ENCODE data around the gene OSTM1. TPM values are rescaled to one million over a fixed set of nuclear protein-coding genes. Genes with fewer than 3 reads are reported as not detected.
"Not testable (repeated sequence)": the region's sequence is repeated elsewhere in the genome, so short reads cannot be mapped to it uniquely, and the experiment has no call there.

The OSTM1 gene
- total RNA-seq, 1 experiment from 2014 or later = 20.9 TPM

DNA sequence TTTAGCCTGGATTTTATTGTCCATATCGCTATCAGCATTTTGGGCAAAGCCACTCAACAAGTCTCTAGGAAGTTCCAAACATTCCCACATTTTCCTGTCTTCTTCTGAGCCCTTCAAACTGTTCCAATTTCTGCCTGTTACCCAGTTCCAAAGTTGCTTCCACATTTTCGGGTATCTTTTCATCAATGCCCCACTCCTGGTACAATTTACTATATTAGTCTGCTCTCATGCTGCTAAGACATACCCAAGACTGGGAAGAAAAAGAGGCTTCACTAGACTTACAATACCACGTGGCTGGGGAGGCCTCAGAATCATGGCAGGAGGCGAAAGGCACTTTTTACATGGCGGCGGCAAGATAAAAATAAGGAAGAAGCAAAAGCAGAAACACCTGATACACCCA is 58.3 kb downstream of the OSTM1 start:
- not testable (repeated sequence) for H3K27me3 ChIP-seq (ENCODE audit: control insufficient read depth, insufficient read depth, low read length); H3K36me3 ChIP-seq (replicated peaks; ENCODE audit: control insufficient read depth, insufficient read depth, low read length)

DNA sequence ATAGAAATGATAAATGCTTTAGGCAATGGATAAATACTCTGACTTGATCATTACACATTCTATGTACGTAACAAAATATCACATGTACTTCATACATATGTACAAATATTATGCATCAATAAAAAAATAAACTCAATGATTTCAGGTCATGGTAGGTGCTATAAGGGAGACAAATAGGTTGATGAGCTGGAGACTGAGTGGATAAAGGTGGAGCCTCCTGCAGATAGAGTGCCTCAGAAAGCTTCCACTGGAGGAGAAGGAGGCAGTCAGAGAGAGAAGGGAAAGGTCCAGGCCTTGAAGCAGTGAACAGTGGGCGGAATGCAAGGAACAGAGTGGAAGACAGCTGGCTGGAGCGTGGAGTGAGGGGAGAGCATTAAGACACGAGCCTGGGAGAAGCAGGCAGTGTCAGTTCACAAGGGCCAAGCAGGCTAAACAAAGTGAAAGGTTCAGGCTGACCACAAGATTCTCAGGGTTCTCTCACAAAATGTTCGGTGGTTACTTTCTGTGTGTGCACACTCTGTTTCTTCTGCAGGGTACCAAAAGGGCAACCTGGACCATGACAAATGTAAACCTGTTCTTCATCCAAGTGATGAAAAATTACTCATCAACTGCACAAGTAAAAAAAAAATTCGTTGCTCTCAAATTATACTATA is 60.6 kb downstream of the OSTM1 start:
- no peak for DNase-seq
- no peaks in the 10 kb centered on the region for H3K27me3 ChIP-seq (ENCODE audit: control insufficient read depth, insufficient read depth, low read length)
- H3K36me3 ChIP-seq (replicated peaks; ENCODE audit: control insufficient read depth, insufficient read depth, low read length) = no peaks in the 10 kb centered on the region
- no peak overlapping the region for H3K4me3 ChIP-seq (ENCODE audit: insufficient read depth, low read depth, low read length)

More for the DNA sequence above, 58.3 kb downstream of the OSTM1 start:
- not testable (repeated sequence) for DNase-seq; H3K4me3 ChIP-seq (ENCODE audit: insufficient read depth, low read depth, low read length)

DNA sequence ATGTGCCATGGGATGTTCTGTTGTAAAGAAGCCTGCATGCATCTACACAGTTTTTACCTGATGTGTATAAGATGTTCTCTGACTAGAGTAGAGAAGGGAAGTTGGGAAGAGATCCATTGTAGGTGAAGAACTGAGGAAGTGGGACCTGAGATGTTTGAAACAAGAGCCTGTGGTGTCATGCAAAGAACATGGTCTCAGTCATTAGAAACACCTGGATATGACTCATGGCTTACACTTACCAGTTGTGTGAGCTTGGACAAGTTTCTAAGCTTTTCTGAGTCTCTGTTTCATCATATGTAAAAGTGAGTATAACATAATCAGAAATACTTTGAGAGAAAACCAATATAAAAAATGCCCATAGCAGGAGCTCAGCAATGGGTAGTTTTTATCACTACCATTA is 64.6 kb downstream of the OSTM1 start:
- Histone ChIP-seq H3K27me3 (ENCODE audit: control insufficient read depth, insufficient read depth, low read length) (no peaks in the 10 kb centered on the region), H3K36me3 (replicated peaks; ENCODE audit: control insufficient read depth, insufficient read depth, low read length) (no peaks in the 10 kb centered on the region), H3K4me3 (ENCODE audit: insufficient read depth, low read depth, low read length) (no peak overlapping the region)
- no peak for DNase-seq

DNA sequence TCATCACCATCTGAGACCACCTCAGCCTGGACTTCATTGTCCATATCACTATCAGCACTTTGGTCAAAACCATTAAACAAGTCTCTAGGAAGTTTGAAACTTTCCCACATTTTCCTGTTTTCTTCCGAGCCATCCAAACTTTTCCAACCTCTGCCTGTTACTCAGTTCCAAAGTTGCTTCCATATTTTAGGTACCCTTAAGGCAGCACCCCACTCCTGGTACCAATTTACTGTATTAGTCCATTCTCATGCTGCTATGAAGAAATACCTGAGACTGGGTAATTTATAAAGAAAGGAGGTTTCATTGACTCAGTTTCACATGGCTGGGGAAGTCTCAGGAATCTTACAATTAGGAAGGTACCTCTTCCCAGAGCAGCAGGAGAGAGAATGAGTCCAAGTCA is 65.3 kb downstream of the OSTM1 start:
- H3K36me3 ChIP-seq (replicated peaks; ENCODE audit: control insufficient read depth, insufficient read depth, low read length); DNase-seq; H3K27me3 ChIP-seq (ENCODE audit: control insufficient read depth, insufficient read depth, low read length); H3K4me3 ChIP-seq (ENCODE audit: insufficient read depth, low read depth, low read length): not testable (repeated sequence)

DNA sequence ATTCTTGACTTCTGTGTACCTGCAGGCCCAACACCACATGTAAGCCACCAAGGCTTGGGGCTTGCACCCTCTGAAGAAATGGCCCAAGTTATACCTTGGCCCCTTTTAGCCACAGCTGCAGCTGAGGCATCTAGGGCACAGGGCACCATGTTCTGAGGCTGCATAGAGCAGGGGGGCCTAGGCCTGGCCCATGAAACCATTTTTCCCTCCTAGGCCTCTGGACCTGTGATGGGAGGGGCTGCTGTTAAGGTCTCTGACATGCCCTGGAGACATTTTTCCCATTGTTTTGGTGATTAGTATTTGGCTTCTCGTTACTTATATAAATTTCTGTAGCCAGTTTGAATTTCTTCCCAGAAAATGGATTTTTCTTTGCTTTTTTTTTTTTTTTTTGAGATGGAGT is 66.2 kb downstream of the OSTM1 start:
- Histone ChIP-seq H3K27me3 (ENCODE audit: control insufficient read depth, insufficient read depth, low read length) (no peaks in the 10 kb centered on the region), H3K4me3 (ENCODE audit: insufficient read depth, low read depth, low read length) (no peak overlapping the region), H3K36me3 (replicated peaks; ENCODE audit: control insufficient read depth, insufficient read depth, low read length) (no peaks in the 10 kb centered on the region)
- DNase-seq = no peak

DNA sequence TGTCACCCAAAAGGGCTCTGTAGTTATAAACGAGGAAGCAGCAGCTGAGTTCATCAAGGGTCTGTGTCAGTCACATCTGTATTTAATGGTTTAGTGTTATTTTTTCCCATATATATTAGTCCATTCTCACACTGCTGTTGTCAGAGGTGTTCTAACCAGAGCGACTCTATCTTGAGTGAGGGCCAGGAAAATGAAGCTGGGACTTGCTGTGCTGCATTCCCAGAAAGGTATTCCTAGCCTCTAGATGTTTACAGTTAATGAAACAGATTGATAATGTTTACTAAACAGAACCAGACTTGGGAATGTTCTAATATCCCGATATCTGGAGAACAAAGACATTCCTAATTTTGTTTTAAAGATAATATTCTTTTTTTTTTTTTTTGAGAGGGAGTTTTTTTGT is 68.6 kb downstream of the OSTM1 start:
- H3K36me3 ChIP-seq (replicated peaks; ENCODE audit: control insufficient read depth, insufficient read depth, low read length) = no peaks in the 10 kb centered on the region
- no peak overlapping the region for H3K4me3 ChIP-seq (ENCODE audit: insufficient read depth, low read depth, low read length)
- no peak for DNase-seq
- H3K27me3 ChIP-seq (ENCODE audit: control insufficient read depth, insufficient read depth, low read length) = no peaks in the 10 kb centered on the region

DNA sequence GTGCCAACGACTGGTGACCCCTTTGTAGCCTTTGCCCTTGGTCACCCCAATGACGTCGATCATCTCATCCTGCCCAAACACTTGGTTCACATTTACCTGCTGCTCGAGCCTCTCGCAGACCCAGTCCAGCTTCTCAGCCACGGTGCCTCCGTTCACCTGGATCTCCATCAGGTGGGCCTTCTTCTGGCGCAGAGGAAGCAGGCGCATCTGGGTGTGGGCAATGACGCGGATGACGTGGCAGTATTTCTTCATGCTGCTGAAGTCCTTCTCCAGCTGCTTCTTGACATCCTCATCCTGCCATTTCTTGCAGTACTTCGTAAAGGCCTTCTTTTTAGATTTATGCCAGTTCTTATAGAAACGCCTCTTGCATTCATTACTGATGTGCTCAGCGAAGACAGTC is 69.7 kb downstream of the OSTM1 start:
- no peaks in the 10 kb centered on the region for H3K27me3 ChIP-seq (ENCODE audit: control insufficient read depth, insufficient read depth, low read length)
- H3K36me3 ChIP-seq (replicated peaks; ENCODE audit: control insufficient read depth, insufficient read depth, low read length) = no peaks in the 10 kb centered on the region
- no peak for DNase-seq
- no peak overlapping the region for H3K4me3 ChIP-seq (ENCODE audit: insufficient read depth, low read depth, low read length)

DNA sequence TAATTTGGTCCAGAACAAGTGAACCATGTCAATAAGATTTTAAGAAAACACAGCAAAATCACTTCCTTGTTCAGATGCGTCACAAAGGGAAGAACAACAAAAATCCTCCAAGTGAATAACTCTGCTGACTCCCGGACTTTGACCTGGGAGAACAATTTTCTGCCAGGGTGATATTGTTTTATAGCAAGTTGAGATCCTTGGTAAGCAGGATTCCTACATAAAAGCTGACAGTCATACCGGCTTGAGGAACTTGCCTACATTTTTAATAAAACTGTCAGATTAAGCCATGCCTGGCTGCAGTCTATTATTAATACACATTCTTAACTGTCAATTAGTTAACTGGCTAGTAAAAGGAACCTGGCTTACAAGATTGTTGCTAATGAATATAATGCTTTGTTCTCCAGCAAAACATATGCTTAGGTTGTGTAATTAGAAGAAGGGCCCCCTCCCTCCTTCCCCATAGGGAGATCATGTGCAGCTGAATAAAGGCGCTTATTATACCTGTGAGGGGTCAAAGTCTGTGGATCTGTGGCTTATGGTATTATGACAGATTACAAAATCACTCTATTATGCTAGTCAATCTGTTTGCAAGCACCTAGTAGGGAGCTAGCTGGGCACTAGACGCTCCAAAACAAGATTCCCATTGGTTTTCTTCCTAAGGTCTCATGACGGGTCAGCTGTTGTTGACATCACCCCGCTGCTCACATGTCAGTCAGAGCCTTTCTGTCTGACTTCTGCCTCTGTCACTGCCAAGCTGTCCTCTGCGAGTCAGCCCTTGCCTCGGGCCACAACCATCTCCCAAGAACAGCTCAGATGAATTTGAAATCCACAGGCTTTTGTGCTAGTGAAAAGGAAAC is 71.9 kb downstream of the OSTM1 start:
- H3K4me3 ChIP-seq (ENCODE audit: insufficient read depth, low read depth, low read length) = no peak overlapping the region
- no peak for DNase-seq

DNA sequence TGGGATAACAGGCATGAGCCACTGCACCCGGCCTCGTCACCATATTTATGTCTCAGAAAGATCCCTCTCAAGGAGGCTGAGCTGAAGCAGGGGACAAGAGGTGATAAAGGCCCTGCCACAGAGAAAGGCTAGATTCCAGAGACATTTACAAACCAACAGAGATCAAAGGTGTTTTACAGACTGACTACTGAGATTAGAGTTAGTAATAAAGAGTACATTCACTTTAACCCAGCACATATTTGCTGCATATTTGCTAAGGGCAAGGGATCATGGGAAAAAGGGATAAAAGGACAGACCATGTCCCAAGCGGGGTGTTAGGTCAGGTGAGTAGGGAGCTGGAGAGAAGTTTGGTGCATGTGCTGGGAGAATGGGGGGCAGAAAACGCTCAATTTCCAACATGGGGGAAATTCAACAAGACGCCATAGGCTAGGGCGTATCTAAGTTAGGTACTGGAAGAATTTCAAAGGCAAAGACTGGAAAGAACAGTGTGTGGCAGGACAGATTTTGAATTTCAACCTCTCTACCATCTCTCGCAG is 72.8 kb downstream of the OSTM1 start:
- Histone ChIP-seq H3K27me3 (ENCODE audit: control insufficient read depth, insufficient read depth, low read length) (no peaks in the 10 kb centered on the region), H3K36me3 (replicated peaks; ENCODE audit: control insufficient read depth, insufficient read depth, low read length) (no peaks in the 10 kb centered on the region), H3K4me3 (ENCODE audit: insufficient read depth, low read depth, low read length) (no peak overlapping the region)
- no peak for DNase-seq

More for the DNA sequence above, 71.9 kb downstream of the OSTM1 start:
- no peaks in the 10 kb centered on the region for H3K27me3 ChIP-seq (ENCODE audit: control insufficient read depth, insufficient read depth, low read length)
- H3K36me3 ChIP-seq (replicated peaks; ENCODE audit: control insufficient read depth, insufficient read depth, low read length) = no peaks in the 10 kb centered on the region

DNA sequence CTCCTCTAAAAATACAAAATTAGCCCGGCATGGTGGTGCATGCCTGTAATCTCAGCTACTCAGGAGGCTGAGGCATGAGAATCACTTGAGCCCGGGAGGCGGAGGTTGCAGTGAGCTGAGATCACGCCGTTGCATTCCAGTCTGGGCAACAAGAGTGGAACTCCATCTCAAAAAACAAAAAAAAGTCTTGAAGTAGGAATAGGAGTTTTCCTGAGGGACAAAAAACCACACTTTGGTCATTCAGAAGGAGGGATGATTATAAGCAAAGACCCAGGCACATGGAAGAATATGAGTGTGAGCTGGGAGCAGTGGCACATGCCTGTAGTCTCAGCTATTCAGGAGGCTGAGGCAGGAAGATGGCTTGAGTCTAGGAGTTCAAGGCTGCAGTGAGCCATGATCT is 74.3 kb downstream of the OSTM1 start:
- H3K27me3 ChIP-seq (ENCODE audit: control insufficient read depth, insufficient read depth, low read length); H3K4me3 ChIP-seq (ENCODE audit: insufficient read depth, low read depth, low read length); DNase-seq: not testable (repeated sequence)

DNA sequence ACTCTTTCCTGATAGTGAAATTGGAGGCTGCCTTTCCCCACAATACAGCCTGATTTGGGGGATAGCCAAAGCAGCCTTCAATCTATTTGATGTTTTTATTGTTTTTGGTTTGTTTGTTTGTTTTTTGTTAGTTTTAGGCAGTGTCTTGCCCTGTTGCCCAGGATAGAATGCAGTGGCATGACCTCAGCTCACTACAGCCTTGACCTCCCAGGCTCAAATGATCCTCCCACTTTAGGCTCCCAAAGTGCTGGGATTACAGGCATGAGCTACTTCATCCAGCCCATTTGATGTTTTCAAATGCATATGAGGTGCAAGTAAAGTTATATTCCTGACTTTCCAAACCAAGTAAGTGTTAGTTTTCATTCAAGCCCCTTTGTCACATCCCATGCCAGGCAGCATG is 75.2 kb downstream of the OSTM1 start:
- no peak for DNase-seq
- Histone ChIP-seq H3K27me3 (ENCODE audit: control insufficient read depth, insufficient read depth, low read length) (no peaks in the 10 kb centered on the region), H3K4me3 (ENCODE audit: insufficient read depth, low read depth, low read length) (no peak overlapping the region), H3K36me3 (replicated peaks; ENCODE audit: control insufficient read depth, insufficient read depth, low read length) (no peaks in the 10 kb centered on the region)

More for the DNA sequence above, 74.3 kb downstream of the OSTM1 start:
- H3K36me3 ChIP-seq (replicated peaks; ENCODE audit: control insufficient read depth, insufficient read depth, low read length) = not testable (repeated sequence)

DNA sequence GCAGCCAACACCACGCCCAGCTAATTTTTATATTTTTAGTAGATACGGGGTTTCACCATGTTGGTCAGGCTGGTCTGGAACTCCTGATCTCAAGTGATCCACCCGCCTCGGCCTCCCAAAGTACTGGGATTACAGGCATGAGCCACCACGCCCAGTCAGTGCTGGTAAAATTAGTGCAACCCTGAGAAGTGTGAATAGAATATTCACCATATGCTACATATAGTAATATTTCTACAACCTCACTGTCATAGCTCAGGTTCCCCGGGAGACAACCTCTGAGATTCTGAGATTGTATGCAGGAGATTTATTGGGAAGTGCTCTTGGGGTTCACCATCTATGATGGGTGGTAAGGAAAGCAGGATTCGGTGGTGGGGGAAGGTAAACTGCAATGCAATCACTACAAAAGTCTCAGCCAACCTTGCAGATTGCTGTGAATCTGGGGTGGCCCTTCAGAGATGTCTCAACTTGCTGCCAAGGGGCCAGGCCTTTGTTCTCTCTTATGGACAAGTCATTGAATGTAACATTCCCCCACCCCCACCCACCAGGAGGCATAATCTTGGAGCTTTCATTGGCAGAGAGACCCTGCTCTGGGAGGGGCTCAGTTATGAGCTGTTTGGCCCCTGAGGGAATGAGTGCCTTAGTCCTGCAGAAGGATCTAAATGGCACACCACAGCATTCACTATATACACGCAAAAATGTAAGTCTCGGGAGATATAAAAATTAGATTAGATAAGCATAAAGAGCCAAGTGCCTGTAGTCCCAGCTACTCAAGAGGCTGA is 82.6 kb downstream of the OSTM1 start:
- no peak for DNase-seq

More for the DNA sequence above, 82.6 kb downstream of the OSTM1 start:
- Histone ChIP-seq H3K27me3 (ENCODE audit: control insufficient read depth, insufficient read depth, low read length) (no peaks in the 10 kb centered on the region), H3K36me3 (replicated peaks; ENCODE audit: control insufficient read depth, insufficient read depth, low read length) (no peaks in the 10 kb centered on the region), H3K4me3 (ENCODE audit: insufficient read depth, low read depth, low read length) (no peak overlapping the region)
